Tibial nerve (tissue), 4 donors: Measurements from ENCODE around the gene LZTS3.

Experiments used
- CTCF ChIP-seq, 5 experiments: fragments of 200-600 bp in 3 of 5; fragments of 450-650 bp in 2 of 5; sonication (generic) in 3 of 5; IDR thresholded peaks; one replicate each; pipeline ENCODE4 v1.5.1; 2016 to 2019; ENCODE audit warnings: antibody characterized with exemption in 5 of 5, mild to moderate bottlenecking in 3 of 5, moderate library complexity in 2 of 5
- EP300 ChIP-seq, 2 donors: sonication (generic); formaldehyde crosslinking; IDR thresholded peaks; one replicate each; pipeline ENCODE4 v1.6.1; 2017; ENCODE audit warnings: antibody characterized with exemption in 2 of 2, mild to moderate bottlenecking in 1 of 2
- POLR2A ChIP-seq, 2 donors: fragments of 450-650 bp; IDR thresholded peaks; one replicate each; pipeline ENCODE4 v1.6.1; 2017; ENCODE audit warnings: antibody characterized with exemption in 2 of 2, mild to moderate bottlenecking in 2 of 2, moderate library complexity in 2 of 2

- TF ChIP-seq EP300 (IDR thresholded peaks at IDR 0.05), result no peak
- no peak for TF ChIP-seq POLR2A (IDR thresholded peaks at IDR 0.05)
- TF ChIP-seq CTCF (IDR thresholded peaks at IDR 0.05), result no peak
Measured at GRCh38 chr20:3123542-3123941, 49.8 kb downstream of the LZTS3 start.
